Neuronal stem cell (in vitro differentiated cells): Measurements from ENCODE around the gene CLASP1.

ENCODE experiments used
- DNase-seq: peaks from one replicate; pipeline ENCODE4 v3.0.0-alpha.2; 2013; ENCODE audit warnings: low spot score
- H2AFZ ChIP-seq: one replicate; pipeline ENCODE4 v1.6.1; 2013; ENCODE audit warnings: mild to moderate bottlenecking, low read length, inconsistent platforms
- H2AK5ac ChIP-seq: 2 replicates; pipeline ENCODE4 v1.6.1; 2013; ENCODE audit warnings: low read depth, mild to moderate bottlenecking, inconsistent platforms, low read length, moderate library complexity, mixed read lengths
- H2BK120ac ChIP-seq: 2 replicates; pipeline ENCODE4 v1.6.1; 2013; ENCODE audit warnings: low read depth, mild to moderate bottlenecking, inconsistent platforms, low read length, moderate library complexity, mixed read lengths
- H2BK12ac ChIP-seq: one replicate; pipeline ENCODE4 v1.6.1; 2013; ENCODE audit warnings: low read length, inconsistent platforms
- H2BK15ac ChIP-seq: 2 replicates; pipeline ENCODE4 v1.6.1; 2013; ENCODE audit warnings: mild to moderate bottlenecking, low read length, inconsistent platforms, mixed read lengths
- H2BK5ac ChIP-seq: one replicate; pipeline ENCODE4 v1.6.1; 2013; ENCODE audit warnings: inconsistent platforms, mild to moderate bottlenecking, low read length, moderate library complexity
- H3K14ac ChIP-seq: one replicate; pipeline ENCODE4 v1.6.1; 2013; ENCODE audit warnings: low read length, inconsistent platforms
- H3K18ac ChIP-seq: 2 replicates; pipeline ENCODE4 v1.6.1; 2013; ENCODE audit warnings: low read length, inconsistent platforms
- H3K23ac ChIP-seq: 2 replicates; pipeline ENCODE4 v1.6.1; 2013; ENCODE audit warnings: low read depth, mild to moderate bottlenecking, mixed read lengths, low read length, inconsistent platforms; ENCODE audit not compliant: poor library complexity
- H3K27ac ChIP-seq: replicated peaks from 3 replicates; pipeline ENCODE4 v1.5.1; 2013; ENCODE audit warnings: low read length, inconsistent platforms
- H3K27me3 ChIP-seq, 3 experiments: 2 replicates each; pipeline ENCODE4 v1.6.1; 2013; ENCODE audit warnings: low read length in 3 of 3, mild to moderate bottlenecking in 2 of 3, inconsistent platforms in 1 of 3, low read depth in 1 of 3, mixed read lengths in 1 of 3, moderate library complexity in 1 of 3; ENCODE audit not compliant: control insufficient read depth in 3 of 3, insufficient read depth in 3 of 3
- H3K36me3 ChIP-seq, 2 donors: replicated peaks in 1 of 2; 2 replicates each; pipeline ENCODE4 v1.6.1; 2013; ENCODE audit warnings: low read length in 2 of 2; ENCODE audit not compliant: control insufficient read depth in 2 of 2, insufficient read depth in 2 of 2
- H3K4ac ChIP-seq: 2 replicates; pipeline ENCODE4 v1.6.1; 2013; ENCODE audit warnings: inconsistent platforms, mild to moderate bottlenecking, low read length, moderate library complexity
- H3K4me1 ChIP-seq, 2 donors: 1 replicate in 1 of 2; 2 replicates in 1 of 2; pipeline ENCODE4 v1.6.1; 2013; ENCODE audit warnings: low read length in 2 of 2, low read depth in 1 of 2; ENCODE audit not compliant: control insufficient read depth in 2 of 2, insufficient read depth in 1 of 2
- H3K4me2 ChIP-seq: one replicate; pipeline ENCODE4 v1.6.1; 2013; ENCODE audit warnings: mild to moderate bottlenecking, low read length, inconsistent platforms; ENCODE audit not compliant: insufficient read depth, poor library complexity, severe bottlenecking
- H3K4me3 ChIP-seq, 2 donors: 2 replicates each; pipeline ENCODE4 v1.5.1; 2013; ENCODE audit warnings: low read length in 2 of 2, mild to moderate bottlenecking in 2 of 2, inconsistent platforms in 1 of 2, moderate library complexity in 1 of 2
- H3K79me1 ChIP-seq: one replicate; pipeline ENCODE4 v1.6.1; 2013; ENCODE audit warnings: low read depth, mild to moderate bottlenecking, inconsistent platforms, low read length, moderate library complexity
- H3K9ac ChIP-seq: one replicate; pipeline ENCODE4 v1.6.1; 2013; ENCODE audit warnings: mild to moderate bottlenecking, low read depth, low read length, inconsistent platforms; ENCODE audit not compliant: poor library complexity
- H3K9me3 ChIP-seq, 2 donors: replicated peaks in 1 of 2; 2 replicates each; pipeline versions ENCODE3 to v1.6.1; 2013; ENCODE audit warnings: low read length in 2 of 2, mild to moderate bottlenecking in 2 of 2, inconsistent platforms in 1 of 2, low read depth in 1 of 2, mixed read lengths in 1 of 2, moderate library complexity in 1 of 2; ENCODE audit not compliant: control insufficient read depth in 2 of 2, insufficient read depth in 1 of 2
- H4K8ac ChIP-seq: one replicate; pipeline ENCODE4 v1.6.1; 2013; ENCODE audit warnings: low read depth, mild to moderate bottlenecking, inconsistent platforms, low read length, moderate library complexity
- H4K91ac ChIP-seq: one replicate; pipeline ENCODE4 v1.6.1; 2013; ENCODE audit warnings: low read length, low read depth, mild to moderate bottlenecking, inconsistent platforms; ENCODE audit not compliant: poor library complexity
- WGBS, 2 donors: extraction: QIAGEN DNeasy Blood & Tissue Kit; methylation state at CpG; one replicate each; pipeline ENCODE4 v1.1.7; 2013; ENCODE audit warnings: missing lambda C conversion rate in 2 of 2, mixed read lengths in 1 of 2; ENCODE audit not compliant: insufficient read length in 2 of 2, insufficient replicate concordance in 1 of 2; ENCODE audit errors: extremely low coverage in 2 of 2; 5-methylcytosine and 5-hydroxymethylcytosine counted together

CLASP1 gene

GRCh38 chr2:121648206-121649148 lies 785 bp downstream of the CLASP1 start:
- no peaks in the 10 kb centered on the region for H3K27me3 ChIP-seq
- H3K9me3 ChIP-seq, result no peaks in the 10 kb centered on the region
- H3K4me2 ChIP-seq, result peak overlapping the region; percentile 69
- peak overlapping the region; percentile 15 for H2BK5ac ChIP-seq
- H2AK5ac ChIP-seq, result no peak overlapping the region
- peak overlapping the region; percentile 59 for H2BK15ac ChIP-seq
- H3K4ac ChIP-seq, result no peak overlapping the region
- peak overlapping the region; percentile 86 for H2AFZ ChIP-seq
- no CpG with 5 or more reads among the region's 41 CpGs for WGBS, 2 donors
- H3K36me3 ChIP-seq, result peaks cover 0 to 16% of the 10 kb centered on the region in 2 donors
- H4K8ac ChIP-seq, result no peak overlapping the region
- H3K79me1 ChIP-seq, result peaks cover 2% of the 10 kb centered on the region
- H2BK120ac ChIP-seq, result peak overlapping the region; percentile 66
- H3K4me1 ChIP-seq, result peaks cover 1 to 6% of the 10 kb centered on the region in 2 donors
- peak overlapping the region; percentile 70 for H3K23ac ChIP-seq
- peak overlapping the region; percentile 40 for H3K14ac ChIP-seq
- no peak overlapping the region for H4K91ac ChIP-seq
- DNase-seq, result no peak
- H3K9ac ChIP-seq, result peak overlapping the region; percentile 93
- peak overlapping the region; percentile 63 to 92 for H3K4me3 ChIP-seq
- H2BK12ac ChIP-seq, result no peak overlapping the region
- peak overlapping the region; percentile 95 for H3K18ac ChIP-seq
- H3K27ac ChIP-seq, result peak overlapping the region; percentile 89

GRCh38 chr2:121647396-121647795 lies 1.9 kb downstream of the CLASP1 start:
- no peaks in the 10 kb centered on the region for H3K9me3 ChIP-seq
- DNase-seq, result no peak
- H3K23ac ChIP-seq, result no peak overlapping the region
- peaks cover 2% of the 10 kb centered on the region for H3K79me1 ChIP-seq
- H3K36me3 ChIP-seq, result peaks cover under 1 to 15% of the 10 kb centered on the region in 2 donors
- H4K8ac ChIP-seq, result no peak overlapping the region
- H2AK5ac ChIP-seq, result no peak overlapping the region
- no peak overlapping the region for H3K9ac ChIP-seq
- H2BK120ac ChIP-seq, result no peak overlapping the region
- peaks cover 1 to 6% of the 10 kb centered on the region in 2 donors for H3K4me1 ChIP-seq
- H2AFZ ChIP-seq, result no peak overlapping the region
- peak overlapping the region in 1 of 2 donors; percentile 63 for H3K4me3 ChIP-seq
- no peak overlapping the region for H3K4me2 ChIP-seq
- no peak overlapping the region for H3K27ac ChIP-seq
- H2BK5ac ChIP-seq, result no peak overlapping the region
- no peak overlapping the region for H2BK15ac ChIP-seq
- no peak overlapping the region for H3K18ac ChIP-seq
- H2BK12ac ChIP-seq, result no peak overlapping the region
- no peak overlapping the region for H4K91ac ChIP-seq
- no peak overlapping the region for H3K14ac ChIP-seq
- no peak overlapping the region for H3K4ac ChIP-seq
- WGBS, 2 donors, result no CpG with 5 or more reads among the region's 1 CpG
- no peaks in the 10 kb centered on the region for H3K27me3 ChIP-seq

GRCh38 chr2:121644715-121645114 lies 4.5 kb downstream of the CLASP1 start:
- no peak overlapping the region for H3K14ac ChIP-seq
- H4K91ac ChIP-seq, result no peak overlapping the region
- H3K4me2 ChIP-seq, result no peak overlapping the region
- H3K27me3 ChIP-seq, result no peaks in the 10 kb centered on the region
- H3K27ac ChIP-seq, result no peak overlapping the region
- H3K36me3 ChIP-seq, result peaks cover 2 to 31% of the 10 kb centered on the region in 2 donors
- no peak overlapping the region for H2BK5ac ChIP-seq
- no peak overlapping the region for H3K9ac ChIP-seq
- DNase-seq, result no peak
- H2AFZ ChIP-seq, result no peak overlapping the region
- no peak overlapping the region for H3K18ac ChIP-seq
- no peaks in the 10 kb centered on the region for H3K9me3 ChIP-seq
- no peak overlapping the region for H3K23ac ChIP-seq
- peaks cover 0 to 2% of the 10 kb centered on the region in 2 donors for H3K4me1 ChIP-seq
- no peak overlapping the region for H3K4me3 ChIP-seq
- no CpG with 5 or more reads among the region's 2 CpGs for WGBS, 2 donors
- H4K8ac ChIP-seq, result no peak overlapping the region
- H2AK5ac ChIP-seq, result no peak overlapping the region
- no peak overlapping the region for H2BK15ac ChIP-seq
- peaks cover 2% of the 10 kb centered on the region for H3K79me1 ChIP-seq
- H2BK12ac ChIP-seq, result no peak overlapping the region
- H3K4ac ChIP-seq, result no peak overlapping the region
- H2BK120ac ChIP-seq, result no peak overlapping the region

- no peak overlapping the region for H2AK5ac ChIP-seq
- H4K8ac ChIP-seq, result no peak overlapping the region
- H3K36me3 ChIP-seq, result peaks cover 2 to 38% of the 10 kb centered on the region in 2 donors
- H3K4ac ChIP-seq, result no peak overlapping the region
- no peak overlapping the region for H2BK5ac ChIP-seq
- no peak overlapping the region for H4K91ac ChIP-seq
- peaks cover 2% of the 10 kb centered on the region for H3K79me1 ChIP-seq
- no peak overlapping the region for H2BK15ac ChIP-seq
- H3K23ac ChIP-seq, result no peak overlapping the region
- peaks cover 0 to 2% of the 10 kb centered on the region in 2 donors for H3K4me1 ChIP-seq
- H2BK12ac ChIP-seq, result no peak overlapping the region
- no peak overlapping the region for H3K18ac ChIP-seq
- peaks cover 0 to 6% of the 10 kb centered on the region in 2 donors for H3K9me3 ChIP-seq
- no peak overlapping the region for H3K9ac ChIP-seq
- H3K27me3 ChIP-seq, result no peaks in the 10 kb centered on the region
- no peak overlapping the region for H3K27ac ChIP-seq
- H2BK120ac ChIP-seq, result no peak overlapping the region
- no peak for DNase-seq
- no peak overlapping the region for H3K4me2 ChIP-seq
- 100% methylated on average over 1 of the region's 2 CpGs; no CpG with 5 or more reads in 1 of the 2 donors for WGBS, 2 donors
- no peak overlapping the region for H3K14ac ChIP-seq
- no peak overlapping the region for H3K4me3 ChIP-seq
- no peak overlapping the region for H2AFZ ChIP-seq
Measured at GRCh38 chr2:121643877-121644276, 5.4 kb downstream of the CLASP1 start.
